Measurements from ENCODE around the gene TRIML2.

GRCh38 chr4:188117631-188118324 lies 8.4 kb upstream of the TRIML2 start:
- TF ChIP-seq, protein P1, sequence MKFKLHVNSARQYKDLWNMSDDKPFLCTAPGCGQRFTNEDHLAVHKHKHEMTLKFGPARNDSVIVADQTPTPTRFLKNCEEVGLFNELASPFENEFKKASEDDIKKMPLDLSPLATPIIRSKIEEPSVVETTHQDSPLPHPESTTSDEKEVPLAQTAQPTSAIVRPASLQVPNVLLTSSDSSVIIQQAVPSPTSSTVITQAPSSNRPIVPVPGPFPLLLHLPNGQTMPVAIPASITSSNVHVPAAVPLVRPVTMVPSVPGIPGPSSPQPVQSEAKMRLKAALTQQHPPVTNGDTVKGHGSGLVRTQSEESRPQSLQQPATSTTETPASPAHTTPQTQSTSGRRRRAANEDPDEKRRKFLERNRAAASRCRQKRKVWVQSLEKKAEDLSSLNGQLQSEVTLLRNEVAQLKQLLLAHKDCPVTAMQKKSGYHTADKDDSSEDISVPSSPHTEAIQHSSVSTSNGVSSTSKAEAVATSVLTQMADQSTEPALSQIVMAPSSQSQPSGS (CRISPR knock-in tag; IDR thresholded peaks at IDR 0.05), result no peak
- TF ChIP-seq RFX1 (IDR thresholded peaks at IDR 0.05) (no peak), CTCF (CRISPR knock-in tag; IDR thresholded peaks at IDR 0.05) (no peak), AHDC1 (CRISPR knock-in tag; IDR thresholded peaks at IDR 0.05; ENCODE audit: borderline replicate concordance) (no peak), FOXA1 (IDR thresholded peaks at IDR 0.05) (no peak), FOXA1 (CRISPR knock-in tag; IDR thresholded peaks at IDR 0.05) (no peak), ZNF574 (CRISPR knock-in tag; IDR thresholded peaks at IDR 0.05) (no peak), POLR2A (IDR thresholded peaks at IDR 0.05; ENCODE audit: insufficient read depth in 1 of 2, low read depth in 2 of 2, low read length in 2 of 2) (no peak), NR3C1 (CRISPR knock-in tag; IDR thresholded peaks at IDR 0.05) (no peak)
- TF ChIP-seq, protein P2, sequence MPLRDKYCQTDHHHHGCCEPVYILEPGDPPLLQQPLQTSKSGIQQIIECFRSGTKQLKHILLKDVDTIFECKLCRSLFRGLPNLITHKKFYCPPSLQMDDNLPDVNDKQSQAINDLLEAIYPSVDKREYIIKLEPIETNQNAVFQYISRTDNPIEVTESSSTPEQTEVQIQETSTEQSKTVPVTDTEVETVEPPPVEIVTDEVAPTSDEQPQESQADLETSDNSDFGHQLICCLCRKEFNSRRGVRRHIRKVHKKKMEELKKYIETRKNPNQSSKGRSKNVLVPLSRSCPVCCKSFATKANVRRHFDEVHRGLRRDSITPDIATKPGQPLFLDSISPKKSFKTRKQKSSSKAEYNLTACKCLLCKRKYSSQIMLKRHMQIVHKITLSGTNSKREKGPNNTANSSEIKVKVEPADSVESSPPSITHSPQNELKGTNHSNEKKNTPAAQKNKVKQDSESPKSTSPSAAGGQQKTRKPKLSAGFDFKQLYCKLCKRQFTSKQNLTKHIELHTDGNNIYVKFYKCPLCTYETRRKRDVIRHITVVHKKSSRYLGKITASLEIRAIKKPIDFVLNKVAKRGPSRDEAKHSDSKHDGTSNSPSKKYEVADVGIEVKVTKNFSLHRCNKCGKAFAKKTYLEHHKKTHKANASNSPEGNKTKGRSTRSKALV (CRISPR knock-in tag; IDR thresholded peaks at IDR 0.05), result no peak
- TF ChIP-seq, protein P3, sequence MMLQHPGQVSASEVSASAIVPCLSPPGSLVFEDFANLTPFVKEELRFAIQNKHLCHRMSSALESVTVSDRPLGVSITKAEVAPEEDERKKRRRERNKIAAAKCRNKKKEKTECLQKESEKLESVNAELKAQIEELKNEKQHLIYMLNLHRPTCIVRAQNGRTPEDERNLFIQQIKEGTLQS (CRISPR knock-in tag; IDR thresholded peaks at IDR 0.05), result no peak

Measured in HepG2 (cell line).